GM19397 (cell line): ENCODE data around the gene RMC1.
A peak's percentile ranks its signal among the peaks of the same experiment; 100 is the strongest.
"Not testable (repeated sequence)": the region's sequence is repeated elsewhere in the genome, so short reads cannot be mapped to it uniquely, and the experiment has no call there.

ENCODE experiments used
- ATAC-seq: cut with Tn5 transposase; IDR thresholded peaks from one replicate; pipeline ENCODE4 v1.9.1; 2021; ENCODE audit warnings: mild to moderate bottlenecking, moderate library complexity; ENCODE audit not compliant: unreplicated experiment

The RMC1 gene

GRCh38 chr18:23495723-23496440, 7.4 kb upstream of the RMC1 start:
- no peak for ATAC-seq

DNA sequence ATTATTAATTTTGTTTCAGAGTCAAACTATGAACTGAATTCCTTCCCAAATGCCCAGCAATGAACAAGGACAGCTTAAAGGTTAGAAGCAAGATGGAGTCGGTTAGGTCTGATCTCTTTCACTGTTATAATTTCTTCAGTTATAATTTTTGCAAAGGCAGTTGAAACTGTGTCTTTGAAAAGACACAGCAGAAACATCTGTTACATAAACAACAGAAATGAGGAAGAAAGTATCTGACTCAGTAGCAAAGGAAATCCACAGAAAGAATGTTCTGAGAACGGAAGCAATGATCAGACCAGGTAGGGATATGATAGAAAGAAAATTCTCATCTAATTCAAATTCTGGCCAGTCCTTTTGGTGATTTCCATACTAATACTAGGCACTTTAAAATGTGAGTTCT, 5.2 kb upstream of the RMC1 start:
- no peak for ATAC-seq

DNA sequence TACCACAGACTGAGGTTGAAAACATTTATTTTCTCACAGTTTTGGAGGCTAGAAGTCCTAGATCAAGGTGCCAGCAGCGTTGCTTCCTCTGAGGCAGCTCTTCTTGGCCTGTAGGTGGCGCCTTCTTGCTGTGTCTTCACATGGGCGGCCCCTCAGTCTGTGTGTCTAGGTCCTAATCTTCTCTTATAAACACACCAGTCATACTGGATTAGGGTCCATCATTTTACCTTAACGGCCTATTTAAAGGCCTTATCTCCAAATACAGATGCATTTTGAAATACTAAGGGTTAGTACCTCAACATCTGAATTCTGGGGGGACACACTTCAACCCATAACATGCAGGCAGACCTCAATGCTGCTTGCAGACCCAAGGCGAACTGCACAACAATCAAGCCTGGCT, 4.4 kb upstream of the RMC1 start:
- no peak for ATAC-seq

GRCh38 chr18:23499291-23499781, 4.0 kb upstream of the RMC1 start:
- no peak for ATAC-seq

DNA sequence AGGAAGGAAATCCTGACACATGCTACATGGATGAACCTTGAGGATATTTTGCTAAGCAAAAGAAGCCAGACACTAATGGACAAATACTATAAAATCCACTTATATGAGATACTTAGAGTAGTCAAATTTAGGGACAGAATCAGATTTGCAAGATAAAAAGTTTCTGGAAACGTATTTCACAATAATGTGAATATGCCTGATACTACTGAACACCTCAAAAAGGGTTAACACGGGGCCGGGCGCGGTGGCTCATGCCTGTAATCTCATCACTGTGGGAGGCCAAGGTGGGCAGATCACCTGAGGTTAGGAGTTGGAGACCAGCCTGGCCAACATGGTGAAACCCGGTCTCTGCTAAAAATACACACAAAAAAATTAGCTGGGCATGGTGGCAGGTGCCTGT, 1.7 kb upstream of the RMC1 start:
- ATAC-seq, result no peak

- no peak for ATAC-seq
Measured at GRCh38 chr18:23502516-23503037, 734 bp upstream of the RMC1 start.

- no peak for ATAC-seq
Measured at GRCh38 chr18:23503963-23504344, 643 bp downstream of the RMC1 start.

DNA sequence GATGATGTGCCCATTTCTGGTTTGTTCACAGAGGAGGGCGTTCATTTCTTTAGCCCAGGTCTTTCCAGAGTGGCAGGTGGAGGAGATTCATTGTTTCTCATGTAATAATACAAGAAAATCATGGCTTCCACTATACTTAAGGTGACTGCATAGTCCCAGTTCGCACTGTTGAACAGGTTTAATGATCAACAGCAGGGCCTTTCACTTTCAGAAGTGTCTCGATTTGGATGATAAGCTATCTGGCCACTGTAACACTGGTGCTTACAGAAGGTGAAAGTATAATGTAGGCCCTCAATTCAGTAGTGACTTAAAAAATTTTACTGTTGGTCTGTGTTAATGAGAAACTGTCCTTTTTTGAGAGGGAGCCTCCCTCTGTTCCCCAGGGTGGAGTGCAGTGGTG, 1.4 kb downstream of the RMC1 start:
- peak; percentile 45 for ATAC-seq

- ATAC-seq, result no peak
Measured at GRCh38 chr18:23506393-23506792, 3.1 kb downstream of the RMC1 start.

- not testable (repeated sequence) for ATAC-seq
Measured at GRCh38 chr18:23510923-23511322, 7.6 kb downstream of the RMC1 start.

DNA sequence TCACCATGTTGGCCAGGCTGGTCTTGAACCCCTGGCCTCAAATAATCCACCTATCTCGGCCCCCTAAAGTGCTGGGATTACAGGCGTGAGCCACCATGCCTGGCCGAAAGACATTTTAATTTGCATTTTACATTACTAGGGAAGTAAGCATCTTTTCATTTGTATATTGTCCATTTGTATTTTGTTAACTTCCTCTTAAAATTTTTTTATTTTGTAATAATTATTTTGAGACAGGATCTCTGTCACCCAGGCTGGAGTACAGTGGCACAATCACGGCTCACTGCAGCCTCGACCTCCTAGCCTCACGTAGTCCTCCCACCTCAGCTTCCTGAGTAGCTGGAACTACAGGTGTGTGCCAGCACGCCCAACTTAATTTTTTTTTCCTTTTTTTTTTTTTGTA, 8.9 kb downstream of the RMC1 start:
- not testable (repeated sequence) for ATAC-seq

DNA sequence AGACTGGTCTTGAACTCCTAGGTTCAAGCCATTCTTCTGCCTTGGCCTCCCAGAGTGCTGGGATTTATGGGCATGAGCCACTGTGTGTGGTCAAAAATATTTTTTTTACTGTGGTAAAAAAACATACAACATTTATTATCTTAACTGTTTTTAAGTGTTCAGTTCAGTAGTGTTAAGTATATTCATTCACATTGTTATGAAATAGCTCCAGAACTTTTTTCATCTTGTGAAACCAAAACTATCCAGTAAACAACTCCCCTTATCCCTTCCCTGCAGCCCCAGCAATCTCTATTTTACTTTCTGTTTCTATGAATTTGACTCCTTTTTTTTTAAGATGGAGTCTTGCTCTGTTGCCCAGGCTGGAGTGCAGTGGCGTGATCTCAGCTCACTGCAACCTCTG, 9.3 kb downstream of the RMC1 start:
- ATAC-seq, result no peak

- ATAC-seq, result peak; percentile 80
Measured at GRCh38 chr18:23515911-23516546, 12.7 kb downstream of the RMC1 start.

DNA sequence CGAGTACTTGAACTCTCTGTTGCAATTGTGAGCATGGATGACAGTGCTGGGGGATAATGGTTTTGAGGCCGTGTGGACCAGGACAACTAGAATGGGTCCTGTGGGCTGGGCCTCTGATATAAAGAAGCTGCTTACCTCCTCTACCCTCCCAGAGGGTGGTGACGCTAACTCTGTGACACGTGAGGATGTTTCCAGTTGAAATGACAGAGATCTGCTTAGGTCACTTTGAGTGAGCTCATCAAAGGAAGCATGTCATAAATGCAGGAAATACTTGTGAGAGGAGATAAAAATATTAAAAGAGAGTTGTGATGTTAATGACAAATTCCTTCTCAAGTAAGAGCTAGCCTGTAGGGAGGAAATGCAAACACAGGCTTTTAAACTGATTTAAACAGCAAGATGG, 16.4 kb downstream of the RMC1 start:
- ATAC-seq, result no peak

GRCh38 chr18:23521271-23521670, 18.0 kb downstream of the RMC1 start:
- ATAC-seq, result no peak

DNA sequence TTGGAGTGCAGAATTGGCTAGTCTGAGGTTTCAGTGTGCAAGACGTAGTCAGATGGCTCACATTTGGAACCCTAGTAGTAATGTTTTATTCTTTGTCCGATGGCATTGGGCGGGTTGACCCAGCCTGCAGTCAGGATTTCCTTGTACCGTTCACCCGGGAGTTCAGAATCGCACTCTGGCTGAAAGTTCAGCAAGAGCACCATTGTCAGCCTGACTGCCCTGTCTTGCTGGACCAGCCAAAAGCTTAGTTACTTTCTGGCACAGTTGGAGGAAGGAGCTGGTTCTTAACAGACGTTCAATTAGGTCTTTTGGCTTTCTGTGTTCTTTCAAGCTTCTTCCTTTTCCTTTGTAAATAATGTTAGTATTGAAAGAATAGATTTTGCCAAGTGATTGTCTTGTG, 18.6 kb downstream of the RMC1 start:
- no peak for ATAC-seq

DNA sequence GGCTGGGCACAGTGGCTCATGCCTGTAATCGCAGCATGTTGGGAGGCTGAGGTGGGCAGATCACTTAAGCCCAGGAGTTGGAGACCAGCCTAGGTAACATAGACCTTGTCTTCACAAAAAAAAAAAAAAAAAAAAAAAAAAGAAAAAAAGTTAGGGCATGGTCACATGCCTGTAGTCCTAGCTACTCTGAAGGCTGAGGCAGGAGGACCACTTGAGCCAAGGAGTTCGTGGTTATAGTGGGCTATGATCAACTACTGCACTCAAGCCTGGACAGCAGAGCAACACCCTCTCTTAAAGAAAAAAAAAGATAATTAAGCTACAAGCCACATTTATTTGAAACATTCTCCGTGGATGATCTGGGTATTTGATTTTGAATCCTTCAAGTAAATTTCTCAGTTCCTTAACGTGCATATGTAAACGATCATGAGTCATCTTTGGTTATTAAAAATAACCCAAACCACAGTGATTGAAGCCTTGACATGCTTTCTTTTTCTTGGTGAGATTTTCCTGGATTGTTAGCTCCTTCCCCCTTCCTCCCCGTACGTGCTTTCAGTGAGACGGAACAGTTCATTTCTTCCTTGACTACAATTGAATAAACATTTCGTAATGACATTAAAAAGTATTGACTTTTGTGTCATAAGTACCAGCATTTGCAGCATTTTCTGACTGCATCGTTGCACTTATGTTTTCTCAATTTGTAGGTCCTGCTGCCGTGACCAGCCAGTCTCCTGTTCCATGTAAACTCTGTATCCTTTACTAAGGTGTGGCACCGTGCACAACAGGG, 20.3 kb downstream of the RMC1 start:
- no peak for ATAC-seq

- no peak for ATAC-seq
Measured at GRCh38 chr18:23524213-23524707, 20.9 kb downstream of the RMC1 start.

DNA sequence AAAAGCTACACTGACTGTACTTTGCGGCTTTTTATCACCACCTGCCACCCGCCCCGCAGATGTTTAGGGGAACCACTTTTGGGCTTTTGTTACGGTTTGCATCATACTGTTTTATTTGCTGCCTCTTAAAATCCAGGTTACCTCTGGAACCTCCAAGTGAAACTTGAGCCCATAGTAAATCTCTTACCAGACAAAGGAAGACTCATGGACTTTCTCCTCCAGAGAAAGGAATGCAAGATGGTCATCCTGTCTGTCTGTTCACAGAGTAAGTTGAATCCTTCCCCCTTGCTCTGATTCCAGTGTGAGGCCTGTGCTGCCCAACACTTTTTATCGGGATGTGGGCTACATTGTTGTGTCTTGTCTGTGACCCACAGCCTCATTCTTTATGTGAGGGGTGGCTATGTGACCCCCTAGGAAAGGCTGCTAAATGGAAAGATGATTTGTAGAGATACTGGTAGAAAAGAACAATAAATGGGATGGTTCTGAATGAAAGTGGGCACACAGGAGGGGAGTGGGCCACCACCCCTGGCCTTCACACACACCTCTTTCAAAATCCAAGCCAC, 23.3 kb downstream of the RMC1 start:
- ATAC-seq, result no peak

DNA sequence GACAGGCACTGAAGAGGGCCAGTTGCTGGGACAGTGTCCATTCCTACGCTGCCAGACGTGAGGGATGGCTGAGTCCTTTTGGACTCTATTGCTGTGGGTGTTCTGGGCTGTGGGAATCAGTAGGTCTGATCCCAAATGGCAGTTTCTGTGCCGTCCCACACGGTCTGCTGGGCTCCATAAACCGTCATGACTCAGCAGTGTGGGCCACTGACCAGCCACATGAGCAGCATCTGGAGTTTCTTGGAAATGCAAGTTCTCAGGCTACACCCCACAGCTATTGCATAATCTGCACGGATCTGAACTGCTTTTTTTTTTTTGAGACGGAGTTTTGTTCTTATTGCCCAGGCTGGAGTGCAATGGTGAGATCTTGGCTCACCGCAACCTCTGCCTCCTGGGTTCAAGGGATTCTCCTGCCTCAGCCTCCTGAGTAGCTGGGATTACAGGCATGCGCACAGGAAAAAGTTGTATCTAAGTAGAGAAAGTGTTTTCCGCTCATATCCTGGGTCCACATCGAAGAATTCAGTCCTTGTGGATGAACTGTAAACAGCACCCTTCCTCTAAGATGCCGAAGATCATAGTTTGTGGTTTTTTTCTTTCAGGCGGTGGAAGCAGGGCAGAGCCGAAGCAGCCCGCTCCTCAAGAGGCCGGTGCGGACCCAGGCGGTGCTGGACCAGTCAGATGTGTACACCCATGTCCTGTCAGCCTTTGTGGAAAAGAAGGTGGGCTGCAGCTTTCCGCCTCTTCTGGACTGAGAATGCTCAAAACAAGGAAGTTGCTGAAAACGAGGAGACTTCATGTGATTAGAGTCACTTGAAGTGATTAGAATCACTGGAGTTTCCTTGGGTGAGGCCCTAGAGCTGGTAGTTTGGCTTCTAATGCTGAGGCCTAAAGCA, 25.5 kb downstream of the RMC1 start:
- no peak for ATAC-seq
